BLaER1 treated with 17β-estradiol and CSF1 and Interleukin-3, amounts not matched to agents 10 nM and 100 nM (cell line): ENCODE data around the gene CNOT4.
A peak's percentile ranks its signal among the peaks of the same experiment; 100 is the strongest.
"Not testable (repeated sequence)": the region's sequence is repeated elsewhere in the genome, so short reads cannot be mapped to it uniquely, and the experiment has no call there.

ENCODE experiments used
- H3K27ac ChIP-seq, 11 experiments: shearing (Covaris generic); formaldehyde crosslinking; 2 replicates each; pipeline ENCODE4 v1.8.1; 2022
- H3K27me3 ChIP-seq, 11 experiments: shearing (Covaris generic); formaldehyde crosslinking; 2 replicates each; pipeline ENCODE4 v1.8.1; 2022
- H3K36me3 ChIP-seq, 11 experiments: shearing (Covaris generic); formaldehyde crosslinking; 2 replicates each; pipeline ENCODE4 v1.8.1; 2022
- H3K4me1 ChIP-seq, 10 experiments: shearing (Covaris generic); formaldehyde crosslinking; 2 replicates each; pipeline ENCODE4 v1.8.1; 2022
- H3K4me2 ChIP-seq, 11 experiments: shearing (Covaris generic); formaldehyde crosslinking; 2 replicates each; pipeline ENCODE4 v1.8.1; 2022
- H3K4me3 ChIP-seq, 10 experiments: shearing (Covaris generic); formaldehyde crosslinking; 2 replicates each; pipeline ENCODE4 v1.8.1; 2022
- H3K9ac ChIP-seq, 11 experiments: shearing (Covaris generic); formaldehyde crosslinking; 2 replicates each; pipeline ENCODE4 v1.8.1; 2022
- H3K9me3 ChIP-seq, 11 experiments: shearing (Covaris generic); formaldehyde crosslinking; replicated peaks in 1 of 11; 2 replicates each; pipeline ENCODE4 v1.8.1; 2022
- H4K20me1 ChIP-seq, 11 experiments: shearing (Covaris generic); formaldehyde crosslinking; 2 replicates each; pipeline ENCODE4 v1.8.1; 2022
- Cebpa-rat ChIP-seq, 11 experiments: shearing (Covaris generic); IDR thresholded peaks; 2 replicates each; pipeline ENCODE4 v1.8.1; 2022

Gene CNOT4

DNA sequence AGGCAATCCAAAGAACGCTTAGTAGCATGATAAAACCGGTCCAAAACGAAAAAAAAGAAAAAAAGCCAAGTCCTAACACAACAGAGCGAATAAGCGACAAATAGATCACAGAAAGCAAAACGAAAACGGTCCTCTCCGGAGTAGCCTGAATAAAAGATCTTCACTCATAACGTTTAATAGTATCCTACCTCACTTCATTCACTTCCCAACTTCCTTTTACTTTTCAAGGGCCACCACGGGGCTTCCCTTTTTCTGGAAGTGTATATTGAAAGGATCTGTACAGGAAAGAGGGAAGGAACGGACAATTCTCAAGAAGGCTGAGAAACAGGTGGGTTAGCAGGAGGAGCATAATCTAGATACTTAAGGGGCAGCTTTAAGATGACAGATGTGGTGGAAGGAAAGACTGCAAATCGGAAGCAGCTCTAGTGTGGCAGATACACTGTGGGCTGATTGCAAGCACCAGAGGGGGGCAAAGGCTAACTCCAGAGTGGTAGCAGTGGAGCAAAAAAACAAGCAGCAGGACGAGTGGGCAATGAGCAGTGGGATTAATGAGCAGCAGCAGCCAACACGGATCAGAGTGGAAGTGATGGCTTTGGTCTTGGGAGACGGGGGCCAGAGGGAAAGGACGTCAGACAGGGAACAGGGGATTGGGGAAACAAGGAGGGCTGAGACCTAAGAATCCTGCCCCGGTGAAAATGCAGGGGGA, 866 bp downstream of the CNOT4 start:
- H3K36me3 ChIP-seq, result peaks cover 4 to 10% (median 8%) of the 10 kb centered on the region in 11 experiments; a peak in 16 of 22 replicates
- peaks cover 8 to 55% (median 40%) of the 10 kb centered on the region in 11 experiments; a peak in 18 of 22 replicates for H4K20me1 ChIP-seq
- peak overlapping the region; percentile 80 to 100 (median 88) for H3K4me3 ChIP-seq
- 0 out of 22 replicates have a peak, but pooled peaks cover 0 to 4% (median 0%) of the 10 kb centered on the region in 11 experiments for H3K9me3 ChIP-seq
- peaks cover 8 to 32% (median 24%) of the 10 kb centered on the region in 10 experiments for H3K4me1 ChIP-seq
- TF ChIP-seq Cebpa-rat (IDR thresholded peaks at IDR 0.05), result no peak
- H3K9ac ChIP-seq, result peak overlapping the region; percentile 91 to 99 (median 98)
- no peaks in the 10 kb centered on the region for H3K27me3 ChIP-seq
- H3K27ac ChIP-seq, result peak overlapping the region; percentile 87 to 97 (median 94)
- peak overlapping the region; percentile 76 to 98 (median 91) for H3K4me2 ChIP-seq

DNA sequence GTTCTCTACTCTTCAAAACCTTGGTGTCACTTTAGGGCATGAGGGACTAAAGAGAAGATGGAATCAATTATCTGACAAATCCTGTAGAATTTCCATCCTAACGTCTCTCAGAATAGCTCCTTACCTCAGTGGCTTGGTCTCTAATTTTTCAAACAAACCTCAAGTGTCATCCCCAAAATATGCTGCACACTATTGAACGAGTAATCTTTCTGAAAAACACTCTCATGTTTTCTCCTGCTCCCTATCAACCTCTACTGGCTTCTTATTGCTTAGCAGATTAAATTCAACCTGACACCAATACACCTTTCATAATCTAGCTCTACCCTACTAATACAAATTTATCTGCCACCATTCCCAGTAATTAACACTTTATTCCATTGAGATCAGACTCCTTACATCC, 8.5 kb downstream of the CNOT4 start:
- H4K20me1 ChIP-seq, result peaks cover 17 to 100% (median 78%) of the 10 kb centered on the region in 11 experiments; a peak in 20 of 22 replicates
- H3K36me3 ChIP-seq, result peaks cover 4 to 14% (median 9%) of the 10 kb centered on the region in 11 experiments; a peak in 17 of 22 replicates
- H3K27ac ChIP-seq, result no peak overlapping the region
- H3K9ac ChIP-seq, result no peak overlapping the region
- H3K4me2 ChIP-seq, result no peak overlapping the region
- no peak overlapping the region for H3K4me3 ChIP-seq
- H3K9me3 ChIP-seq, result 0 out of 22 replicates have a peak, but pooled peaks cover 0 to 4% (median 0%) of the 10 kb centered on the region in 11 experiments
- no peaks in the 10 kb centered on the region for H3K27me3 ChIP-seq
- no peak for TF ChIP-seq Cebpa-rat (IDR thresholded peaks at IDR 0.05)
- H3K4me1 ChIP-seq, result peaks cover 6 to 44% (median 13%) of the 10 kb centered on the region in 10 experiments; a peak in 14 of 20 replicates

DNA sequence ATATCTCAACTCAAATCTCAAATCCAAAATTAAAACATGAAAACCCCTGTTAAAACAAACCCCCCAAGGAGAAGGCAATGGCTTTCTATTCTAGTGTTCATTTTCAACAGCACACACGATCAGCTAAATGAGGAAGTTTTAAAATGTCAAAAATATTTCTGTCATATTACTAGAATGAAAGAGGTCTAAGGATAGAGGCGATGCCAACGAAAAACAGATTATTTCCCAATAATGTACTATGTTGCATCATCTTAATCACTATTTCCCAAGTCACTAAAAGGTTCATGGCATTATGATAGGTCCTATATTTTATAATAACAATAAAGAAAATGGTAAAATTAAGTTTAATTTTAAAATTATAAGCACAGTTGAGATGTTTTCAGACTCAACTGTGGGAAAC, 10.1 kb downstream of the CNOT4 start:
- no peaks in the 10 kb centered on the region for H3K27me3 ChIP-seq
- peak overlapping the region in 1 of 11 experiments; percentile 3; a peak in 1 of 22 replicates for H3K9ac ChIP-seq
- H3K4me2 ChIP-seq, result peak overlapping the region in 8 of 11 experiments; percentile 4 to 80 (median 25); a peak in 10 of 22 replicates
- H3K4me3 ChIP-seq, result no peak overlapping the region
- peaks cover 0 to 13% (median 5%) of the 10 kb centered on the region in 11 experiments; a peak in 10 of 22 replicates for H3K36me3 ChIP-seq
- H4K20me1 ChIP-seq, result peaks cover 26 to 100% (median 82%) of the 10 kb centered on the region in 11 experiments; a peak in 20 of 22 replicates
- no peaks in the 10 kb centered on the region for H3K9me3 ChIP-seq
- peaks cover 6 to 43% (median 12%) of the 10 kb centered on the region in 10 experiments; a peak in 13 of 20 replicates for H3K4me1 ChIP-seq
- peak overlapping the region in 5 of 11 experiments; percentile 6 to 41 (median 14); a peak in 7 of 22 replicates for H3K27ac ChIP-seq
- TF ChIP-seq Cebpa-rat (IDR thresholded peaks at IDR 0.05), result peak in 2 of 11 experiments; percentile 48 to 51; a peak in 1 of 22 replicates

DNA sequence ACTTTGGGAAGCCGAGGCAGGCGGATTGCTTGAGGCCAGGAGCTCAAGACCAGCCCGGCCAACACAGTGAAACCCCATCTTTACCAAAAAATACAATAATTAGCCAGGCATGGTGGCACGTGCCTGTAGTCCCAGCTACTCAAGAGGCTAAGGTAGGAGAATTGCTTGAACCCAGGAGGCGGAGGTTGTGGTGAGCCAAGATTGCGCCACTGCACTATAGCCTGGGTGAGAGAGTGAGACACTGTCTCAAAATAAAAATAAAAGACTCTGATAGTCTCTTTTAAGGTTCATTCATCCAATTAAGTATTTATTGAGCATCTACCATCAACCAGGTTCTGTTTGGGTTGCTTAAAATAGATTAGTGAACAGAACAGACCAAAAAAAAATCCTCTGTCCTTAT, 12.7 kb downstream of the CNOT4 start:
- H3K4me3 ChIP-seq, H3K27ac ChIP-seq, H3K27me3 ChIP-seq, H3K9me3 ChIP-seq, H3K9ac ChIP-seq: not testable (repeated sequence)
- peak overlapping the region in 1 of 11 experiments; percentile 15; a peak in 1 of 22 replicates for H3K4me2 ChIP-seq
- H3K36me3 ChIP-seq, result peaks cover 4 to 26% (median 13%) of the 10 kb centered on the region in 11 experiments; a peak in 14 of 22 replicates
- peaks cover 31 to 100% (median 93%) of the 10 kb centered on the region in 11 experiments; a peak in 20 of 22 replicates for H4K20me1 ChIP-seq
- H3K4me1 ChIP-seq, result peaks cover 6 to 43% (median 12%) of the 10 kb centered on the region in 10 experiments; a peak in 13 of 20 replicates

DNA sequence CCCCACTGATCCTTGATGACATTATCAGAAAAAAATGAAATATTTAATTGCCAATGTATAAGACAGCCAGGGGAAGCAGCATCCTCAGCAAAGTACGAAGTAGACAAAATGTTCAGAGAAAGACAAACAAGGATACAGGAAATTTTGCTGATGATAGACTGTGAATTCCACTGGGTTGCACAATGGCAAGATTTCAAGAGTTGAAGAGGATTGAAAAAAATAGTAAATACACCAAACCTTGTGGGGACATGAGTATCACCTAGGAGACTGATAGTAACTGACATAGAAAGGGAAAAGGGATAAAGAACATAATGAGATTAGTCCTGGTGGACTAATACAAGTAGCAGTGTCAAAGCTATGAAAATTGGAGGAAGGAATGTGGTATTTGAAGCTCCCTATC, 16.5 kb downstream of the CNOT4 start:
- Histone ChIP-seq H3K27me3 (no peaks in the 10 kb centered on the region), H3K9ac (no peak overlapping the region), H3K4me2 (no peak overlapping the region), H3K4me1 (peaks cover 0 to 16% (median 2%) of the 10 kb centered on the region in 10 experiments; a peak in 7 of 20 replicates), H3K36me3 (peaks cover 16 to 56% (median 24%) of the 10 kb centered on the region in 11 experiments; a peak in 17 of 22 replicates), H3K9me3 (peaks cover 0 to 11% (median 6%) of the 10 kb centered on the region in 11 experiments; a peak in 14 of 22 replicates), H4K20me1 (peaks cover 41 to 94% (median 82%) of the 10 kb centered on the region in 11 experiments; a peak in 20 of 22 replicates), H3K4me3 (no peak overlapping the region), H3K27ac (no peak overlapping the region)
- no peak for TF ChIP-seq Cebpa-rat (IDR thresholded peaks at IDR 0.05)

DNA sequence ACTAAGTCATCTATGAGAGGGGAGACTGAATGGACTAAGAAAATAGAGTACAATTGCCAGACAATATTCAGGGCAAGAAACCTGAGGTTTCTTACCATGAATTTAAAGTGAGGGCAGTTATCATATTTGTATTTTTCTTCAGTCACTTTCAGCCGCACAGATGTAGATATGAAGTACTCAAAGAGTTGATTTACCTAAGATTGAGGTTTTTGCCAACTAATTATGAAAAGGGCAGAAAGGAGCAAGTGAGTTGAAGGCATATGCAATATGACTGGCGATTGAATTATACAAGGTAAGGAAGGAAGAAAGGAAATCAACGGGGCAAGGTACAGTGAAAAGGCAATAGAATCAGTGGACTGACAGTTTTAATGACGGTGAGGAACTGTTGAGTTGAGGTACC, 17.8 kb downstream of the CNOT4 start:
- Histone ChIP-seq H4K20me1 (peaks cover 39 to 94% (median 70%) of the 10 kb centered on the region in 11 experiments; a peak in 20 of 22 replicates), H3K9me3 (peaks cover 0 to 21% (median 15%) of the 10 kb centered on the region in 11 experiments; a peak in 14 of 22 replicates)

DNA sequence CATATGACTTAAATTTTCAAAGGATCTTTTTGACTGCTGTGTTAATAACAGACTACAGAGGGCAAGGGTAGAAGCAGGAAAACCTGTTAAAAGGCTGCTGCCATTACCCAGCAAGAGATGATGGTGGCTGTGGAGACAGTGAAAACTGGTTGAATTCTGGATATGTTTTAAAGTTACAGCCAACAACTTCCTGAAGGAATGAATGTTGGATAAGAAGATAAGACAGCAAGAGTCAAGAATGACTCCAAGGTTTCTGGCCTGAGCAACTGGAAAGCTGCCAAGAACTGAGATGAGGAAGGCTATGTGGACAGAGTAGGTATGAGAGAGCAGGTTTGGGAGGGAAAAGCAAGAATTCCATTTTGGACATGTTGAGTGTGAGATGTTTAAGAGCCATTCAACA, 19.1 kb downstream of the CNOT4 start:
- Histone ChIP-seq H3K9me3 (peaks cover 0 to 23% (median 17%) of the 10 kb centered on the region in 11 experiments; a peak in 14 of 22 replicates), H3K36me3 (peaks cover 17 to 64% (median 28%) of the 10 kb centered on the region in 11 experiments; a peak in 18 of 22 replicates), H3K4me1 (no peaks in the 10 kb centered on the region; a peak in 1 of 20 replicates), H3K27me3 (no peaks in the 10 kb centered on the region), H3K27ac (no peak overlapping the region), H3K9ac (no peak overlapping the region), H3K4me3 (no peak overlapping the region), H3K4me2 (no peak overlapping the region), H4K20me1 (peaks cover 27 to 94% (median 60%) of the 10 kb centered on the region in 11 experiments; a peak in 18 of 22 replicates)
- no peak for TF ChIP-seq Cebpa-rat (IDR thresholded peaks at IDR 0.05)

More for the DNA sequence above, 17.8 kb downstream of the CNOT4 start:
- H3K9ac ChIP-seq, result no peak overlapping the region
- no peak overlapping the region for H3K4me3 ChIP-seq
- H3K4me1 ChIP-seq, result peaks cover 0 to 4% (median 0%) of the 10 kb centered on the region in 10 experiments; a peak in 5 of 20 replicates
- H3K36me3 ChIP-seq, result peaks cover 16 to 62% (median 27%) of the 10 kb centered on the region in 11 experiments; a peak in 18 of 22 replicates
- H3K27me3 ChIP-seq, result no peaks in the 10 kb centered on the region
- no peak for TF ChIP-seq Cebpa-rat (IDR thresholded peaks at IDR 0.05)
- H3K4me2 ChIP-seq, result no peak overlapping the region
- H3K27ac ChIP-seq, result no peak overlapping the region

DNA sequence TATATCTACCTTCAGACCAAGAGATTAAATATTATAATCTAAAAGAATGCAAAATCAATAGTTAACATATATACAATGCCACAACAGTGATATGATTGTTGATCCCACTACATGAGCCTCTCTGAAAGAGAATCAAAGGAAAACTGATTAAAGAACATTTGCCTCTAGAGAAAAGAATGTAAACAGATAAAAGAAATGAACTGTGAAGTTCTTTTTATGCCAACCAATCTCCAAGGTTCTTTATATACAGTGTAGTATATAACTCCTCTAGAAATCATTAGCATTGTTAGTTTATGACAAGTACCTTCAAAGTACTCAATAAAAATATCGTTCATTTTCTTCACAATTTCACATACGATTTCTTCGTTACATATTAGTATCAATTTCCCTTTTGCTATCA, 20.1 kb downstream of the CNOT4 start:
- Histone ChIP-seq H4K20me1 (peaks cover 24 to 94% (median 68%) of the 10 kb centered on the region in 11 experiments; a peak in 17 of 22 replicates), H3K4me3 (no peak overlapping the region), H3K4me1 (no peaks in the 10 kb centered on the region; a peak in 1 of 20 replicates), H3K36me3 (peaks cover 27 to 71% (median 37%) of the 10 kb centered on the region in 11 experiments; a peak in 19 of 22 replicates), H3K9me3 (peaks cover 0 to 26% (median 17%) of the 10 kb centered on the region in 11 experiments; a peak in 16 of 22 replicates), H3K9ac (no peak overlapping the region), H3K27ac (no peak overlapping the region), H3K27me3 (no peaks in the 10 kb centered on the region), H3K4me2 (no peak overlapping the region)
- TF ChIP-seq Cebpa-rat (IDR thresholded peaks at IDR 0.05), result no peak
